Measurements from ENCODE around the gene MYO5A.

The MYO5A gene

GRCh38 chr15:52509500-52510245 is 19.0 kb downstream of the MYO5A start:
- no peaks in the 10 kb centered on the region for H3K79me1 ChIP-seq (ENCODE audit: low read length)
- no peak overlapping the region for H3K56ac ChIP-seq (ENCODE audit: low read length)
- no CpG with 5 or more reads among the region's 3 CpGs for WGBS (ENCODE audit: extremely low coverage, insufficient coverage, low lambda C conversion rate)
- no peak overlapping the region for H4K5ac ChIP-seq (ENCODE audit: low read length)
- no peaks in the 10 kb centered on the region for H3K4me1 ChIP-seq (ENCODE audit: control insufficient read depth, low read depth, low read length)
- no peaks in the 10 kb centered on the region for H3K79me2 ChIP-seq (ENCODE audit: control insufficient read depth, insufficient read depth, low read length)
- DNase-seq, result no peak
- no peak overlapping the region for H3K18ac ChIP-seq (ENCODE audit: low read length)
- no peak overlapping the region for H3K23ac ChIP-seq (ENCODE audit: low read length)
- no peak overlapping the region for H3K27ac ChIP-seq (ENCODE audit: low read depth, low read length)
- no peak overlapping the region for H3K4ac ChIP-seq (ENCODE audit: low read depth, low read length)
- H2BK15ac ChIP-seq (replicated peaks; ENCODE audit: low read depth), result no peak overlapping the region
- no peak overlapping the region for H3K9ac ChIP-seq (ENCODE audit: low read length)
- H3K27me3 ChIP-seq (ENCODE audit: insufficient read depth, low read length, poor library complexity), result no peaks in the 10 kb centered on the region
- H3K4me3 ChIP-seq (ENCODE audit: low read length), result no peak overlapping the region
- no peaks in the 10 kb centered on the region for H3K36me3 ChIP-seq (ENCODE audit: control insufficient read depth, insufficient read depth, low read length)
- no peak overlapping the region for H2BK5ac ChIP-seq (ENCODE audit: low read length)
- no peak overlapping the region for H2BK120ac ChIP-seq (ENCODE audit: low read depth, low read length)
- no peak overlapping the region for H2AK5ac ChIP-seq (ENCODE audit: low read length)
- no peak overlapping the region for H4K8ac ChIP-seq (ENCODE audit: low read depth, low read length)
- no peak overlapping the region for H3K4me2 ChIP-seq (ENCODE audit: low read length)

DNA sequence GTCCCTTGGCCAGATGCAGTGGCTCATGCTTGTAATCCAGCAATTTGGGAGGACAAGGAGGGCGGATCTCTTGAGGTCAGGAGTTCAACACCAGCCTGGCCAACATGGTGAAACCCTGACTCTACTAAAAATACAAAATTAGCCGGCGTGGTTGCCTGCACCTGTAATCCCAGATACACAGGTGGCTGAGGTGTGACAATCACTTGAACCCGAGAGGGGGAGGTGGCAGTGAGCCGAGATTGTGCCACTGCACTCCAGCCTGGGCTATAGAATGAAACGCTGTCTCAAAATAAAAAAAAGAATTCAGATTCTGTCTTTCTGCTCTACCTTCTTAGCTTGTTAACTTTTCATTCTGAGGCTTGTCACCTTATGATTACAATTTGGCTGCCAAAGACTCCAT is 22.1 kb downstream of the MYO5A start:
- Histone ChIP-seq H3K36me3 (ENCODE audit: control insufficient read depth, insufficient read depth, low read length) (no peaks in the 10 kb centered on the region), H3K56ac (ENCODE audit: low read length) (no peak overlapping the region), H4K8ac (ENCODE audit: low read depth, low read length) (no peak overlapping the region), H3K27me3 (ENCODE audit: insufficient read depth, low read length, poor library complexity) (no peaks in the 10 kb centered on the region), H4K5ac (ENCODE audit: low read length) (no peak overlapping the region), H2BK5ac (ENCODE audit: low read length) (no peak overlapping the region), H3K27ac (ENCODE audit: low read depth, low read length) (no peak overlapping the region), H3K79me1 (ENCODE audit: low read length) (no peaks in the 10 kb centered on the region), H3K4me1 (ENCODE audit: control insufficient read depth, low read depth, low read length) (no peaks in the 10 kb centered on the region), H3K4ac (ENCODE audit: low read depth, low read length) (no peak overlapping the region), H3K4me3 (ENCODE audit: low read length) (no peak overlapping the region), H2BK15ac (replicated peaks; ENCODE audit: low read depth) (no peak overlapping the region), H2AK5ac (ENCODE audit: low read length) (no peak overlapping the region), H3K79me2 (ENCODE audit: control insufficient read depth, insufficient read depth, low read length) (no peaks in the 10 kb centered on the region), H2BK120ac (ENCODE audit: low read depth, low read length) (no peak overlapping the region), H3K9ac (ENCODE audit: low read length) (no peak overlapping the region), H3K23ac (ENCODE audit: low read length) (no peak overlapping the region), H3K18ac (ENCODE audit: low read length) (no peak overlapping the region), H3K4me2 (ENCODE audit: low read length) (no peak overlapping the region)
- no CpG with 5 or more reads among the region's 6 CpGs for WGBS (ENCODE audit: extremely low coverage, insufficient coverage, low lambda C conversion rate)
- no peak for DNase-seq

- Histone ChIP-seq H2AK5ac (ENCODE audit: low read length) (no peak overlapping the region), H3K4ac (ENCODE audit: low read depth, low read length) (no peak overlapping the region), H2BK5ac (ENCODE audit: low read length) (no peak overlapping the region), H3K56ac (ENCODE audit: low read length) (no peak overlapping the region), H4K5ac (ENCODE audit: low read length) (no peak overlapping the region), H3K36me3 (ENCODE audit: control insufficient read depth, insufficient read depth, low read length) (no peaks in the 10 kb centered on the region), H3K23ac (ENCODE audit: low read length) (no peak overlapping the region), H3K9ac (ENCODE audit: low read length) (no peak overlapping the region), H3K18ac (ENCODE audit: low read length) (no peak overlapping the region), H2BK120ac (ENCODE audit: low read depth, low read length) (no peak overlapping the region), H3K4me2 (ENCODE audit: low read length) (no peak overlapping the region), H3K79me2 (ENCODE audit: control insufficient read depth, insufficient read depth, low read length) (no peaks in the 10 kb centered on the region), H3K27me3 (ENCODE audit: insufficient read depth, low read length, poor library complexity) (no peaks in the 10 kb centered on the region), H3K27ac (ENCODE audit: low read depth, low read length) (no peak overlapping the region), H3K4me1 (ENCODE audit: control insufficient read depth, low read depth, low read length) (no peaks in the 10 kb centered on the region), H3K79me1 (ENCODE audit: low read length) (no peaks in the 10 kb centered on the region), H3K4me3 (ENCODE audit: low read length) (no peak overlapping the region), H4K8ac (ENCODE audit: low read depth, low read length) (no peak overlapping the region), H2BK15ac (replicated peaks; ENCODE audit: low read depth) (no peak overlapping the region)
- no CpG with 5 or more reads among the region's 6 CpGs for WGBS (ENCODE audit: extremely low coverage, insufficient coverage, low lambda C conversion rate)
- no peak for DNase-seq
Measured at GRCh38 chr15:52505151-52505550, 23.5 kb downstream of the MYO5A start.

GRCh38 chr15:52503788-52504496 is 24.7 kb downstream of the MYO5A start:
- no peak overlapping the region for H2AK5ac ChIP-seq (ENCODE audit: low read length)
- no peak overlapping the region for H3K4me3 ChIP-seq (ENCODE audit: low read length)
- DNase-seq, result no peak
- no peaks in the 10 kb centered on the region for H3K79me1 ChIP-seq (ENCODE audit: low read length)
- no peak overlapping the region for H3K4me2 ChIP-seq (ENCODE audit: low read length)
- no peak overlapping the region for H3K4ac ChIP-seq (ENCODE audit: low read depth, low read length)
- no peak overlapping the region for H3K18ac ChIP-seq (ENCODE audit: low read length)
- no peak overlapping the region for H4K8ac ChIP-seq (ENCODE audit: low read depth, low read length)
- H3K56ac ChIP-seq (ENCODE audit: low read length), result no peak overlapping the region
- H3K36me3 ChIP-seq (ENCODE audit: control insufficient read depth, insufficient read depth, low read length), result no peaks in the 10 kb centered on the region
- no peaks in the 10 kb centered on the region for H3K4me1 ChIP-seq (ENCODE audit: control insufficient read depth, low read depth, low read length)
- no peak overlapping the region for H2BK15ac ChIP-seq (replicated peaks; ENCODE audit: low read depth)
- no peak overlapping the region for H3K27ac ChIP-seq (ENCODE audit: low read depth, low read length)
- H3K23ac ChIP-seq (ENCODE audit: low read length), result no peak overlapping the region
- H2BK120ac ChIP-seq (ENCODE audit: low read depth, low read length), result no peak overlapping the region
- WGBS (ENCODE audit: extremely low coverage, insufficient coverage, low lambda C conversion rate), result 100% methylated on average over 1 of the region's 5 CpGs
- no peaks in the 10 kb centered on the region for H3K79me2 ChIP-seq (ENCODE audit: control insufficient read depth, insufficient read depth, low read length)
- H2BK5ac ChIP-seq (ENCODE audit: low read length), result no peak overlapping the region
- no peak overlapping the region for H3K9ac ChIP-seq (ENCODE audit: low read length)
- no peak overlapping the region for H4K5ac ChIP-seq (ENCODE audit: low read length)
- H3K27me3 ChIP-seq (ENCODE audit: insufficient read depth, low read length, poor library complexity), result no peaks in the 10 kb centered on the region

- H3K79me1 ChIP-seq (ENCODE audit: low read length), result no peaks in the 10 kb centered on the region
- no peak overlapping the region for H3K4me3 ChIP-seq (ENCODE audit: low read length)
- H2AK5ac ChIP-seq (ENCODE audit: low read length), result no peak overlapping the region
- H3K4ac ChIP-seq (ENCODE audit: low read depth, low read length), result no peak overlapping the region
- H2BK15ac ChIP-seq (replicated peaks; ENCODE audit: low read depth), result no peak overlapping the region
- H3K56ac ChIP-seq (ENCODE audit: low read length), result no peak overlapping the region
- no peak overlapping the region for H3K18ac ChIP-seq (ENCODE audit: low read length)
- no CpG with 5 or more reads among the region's 1 CpG for WGBS (ENCODE audit: extremely low coverage, insufficient coverage, low lambda C conversion rate)
- H3K27ac ChIP-seq (ENCODE audit: low read depth, low read length), result no peak overlapping the region
- no peaks in the 10 kb centered on the region for H3K4me1 ChIP-seq (ENCODE audit: control insufficient read depth, low read depth, low read length)
- H4K8ac ChIP-seq (ENCODE audit: low read depth, low read length), result no peak overlapping the region
- H3K36me3 ChIP-seq (ENCODE audit: control insufficient read depth, insufficient read depth, low read length), result no peaks in the 10 kb centered on the region
- no peaks in the 10 kb centered on the region for H3K79me2 ChIP-seq (ENCODE audit: control insufficient read depth, insufficient read depth, low read length)
- no peak overlapping the region for H3K4me2 ChIP-seq (ENCODE audit: low read length)
- H2BK5ac ChIP-seq (ENCODE audit: low read length), result no peak overlapping the region
- H4K5ac ChIP-seq (ENCODE audit: low read length), result no peak overlapping the region
- H3K23ac ChIP-seq (ENCODE audit: low read length), result no peak overlapping the region
- H3K9ac ChIP-seq (ENCODE audit: low read length), result no peak overlapping the region
- H3K27me3 ChIP-seq (ENCODE audit: insufficient read depth, low read length, poor library complexity), result no peaks in the 10 kb centered on the region
- H2BK120ac ChIP-seq (ENCODE audit: low read depth, low read length), result no peak overlapping the region
- no peak for DNase-seq
Measured at GRCh38 chr15:52502608-52503007, 26.1 kb downstream of the MYO5A start.

Data from mesendoderm (in vitro differentiated cells).